H9 (cell line): ENCODE results near the gene ST8SIA6. TPM values are rescaled to one million over a fixed set of nuclear protein-coding genes. Genes with fewer than 3 reads are reported as not detected.

Source experiments
- DNase-seq: peaks from one replicate; pipeline ENCODE4 v3.0.0-alpha.2; 2017
- H2AFZ ChIP-seq: one replicate; pipeline ENCODE4 v1.6.1; 2013; ENCODE audit warnings: mild to moderate bottlenecking, low read length, control low read depth, moderate library complexity
- H2AK5ac ChIP-seq: 2 replicates; pipeline ENCODE4 v1.6.1; 2013; ENCODE audit warnings: low read length, control low read depth, mixed read lengths; ENCODE audit not compliant: insufficient read length
- H2BK120ac ChIP-seq: one replicate; pipeline ENCODE4 v1.6.1; 2013; ENCODE audit warnings: low read depth, mild to moderate bottlenecking, low read length, control low read depth, inconsistent platforms; ENCODE audit not compliant: poor library complexity, severe bottlenecking
- H2BK12ac ChIP-seq: 2 replicates; pipeline ENCODE4 v1.6.1; 2013; ENCODE audit warnings: low read length, control low read depth, mixed read lengths, low read depth; ENCODE audit not compliant: insufficient read length
- H2BK15ac ChIP-seq: 2 replicates; pipeline ENCODE4 v1.6.1; 2013; ENCODE audit warnings: low read depth, low read length, control low read depth
- H2BK20ac ChIP-seq: one replicate; pipeline ENCODE4 v1.6.1; 2013; ENCODE audit warnings: low read depth, mild to moderate bottlenecking, low read length, control low read depth, inconsistent platforms; ENCODE audit not compliant: poor library complexity, severe bottlenecking
- H2BK5ac ChIP-seq: 2 replicates; pipeline ENCODE4 v1.6.1; 2013; ENCODE audit warnings: low read length, control low read depth, mixed read lengths; ENCODE audit not compliant: insufficient read length
- H3K14ac ChIP-seq: 2 replicates; pipeline ENCODE4 v1.6.1; 2013; ENCODE audit warnings: low read length, control low read depth; ENCODE audit not compliant: insufficient read depth
- H3K18ac ChIP-seq: 2 replicates; pipeline ENCODE4 v1.6.1; 2013; ENCODE audit warnings: low read depth, mild to moderate bottlenecking, mixed read lengths, low read length, control low read depth; ENCODE audit not compliant: insufficient read length
- H3K23ac ChIP-seq: 2 replicates; pipeline ENCODE4 v1.6.1; 2013; ENCODE audit warnings: low read length, control low read depth, mixed read lengths, low read depth; ENCODE audit not compliant: insufficient read length
- H3K23me2 ChIP-seq: 2 replicates; pipeline ENCODE4 v1.6.1; 2013; ENCODE audit warnings: low read depth, mild to moderate bottlenecking, mixed read lengths, low read length, control low read depth; ENCODE audit not compliant: insufficient read length, poor library complexity, severe bottlenecking
- H3K27ac ChIP-seq: 2 replicates; pipeline ENCODE4 v1.5.1; 2013; ENCODE audit warnings: low read length, control low read depth, mixed read lengths, low read depth; ENCODE audit not compliant: insufficient read length
- H3K27me3 ChIP-seq: 2 replicates; pipeline ENCODE4 v1.6.1; 2013; ENCODE audit warnings: low read length, control low read depth, inconsistent platforms; ENCODE audit not compliant: insufficient read depth
- H3K4ac ChIP-seq: 2 replicates; pipeline ENCODE4 v1.6.1; 2013; ENCODE audit warnings: low read depth, mild to moderate bottlenecking, control low read depth, inconsistent platforms, low read length, moderate library complexity
- H3K4me1 ChIP-seq: 2 replicates; pipeline ENCODE4 v1.6.1; 2013; ENCODE audit warnings: low read length, control low read depth, inconsistent platforms; ENCODE audit not compliant: insufficient read depth
- H3K4me2 ChIP-seq: 2 replicates; pipeline ENCODE4 v1.6.1; 2013; ENCODE audit warnings: low read length, control low read depth, mixed read lengths; ENCODE audit not compliant: insufficient read length, insufficient read depth
- H3K56ac ChIP-seq: 2 replicates; pipeline ENCODE4 v1.6.1; 2013; ENCODE audit warnings: low read depth, mild to moderate bottlenecking, mixed read lengths, low read length, control low read depth; ENCODE audit not compliant: insufficient read length
- H3K79me1 ChIP-seq: 2 replicates; pipeline ENCODE4 v1.6.1; 2013; ENCODE audit warnings: low read depth, mild to moderate bottlenecking, moderate library complexity, low read length, control low read depth, inconsistent platforms; ENCODE audit not compliant: insufficient read depth, poor library complexity, severe bottlenecking
- H3K79me2 ChIP-seq: 2 replicates; pipeline ENCODE4 v1.6.1; 2013; ENCODE audit warnings: low read length, control low read depth, inconsistent platforms; ENCODE audit not compliant: insufficient read depth
- H3K9ac ChIP-seq: 2 replicates; pipeline ENCODE4 v1.6.1; 2013; ENCODE audit warnings: low read length, control low read depth, mixed read lengths; ENCODE audit not compliant: insufficient read length; ENCODE audit errors: extremely low read depth
- H3K9me3 ChIP-seq: one replicate; pipeline ENCODE4 v1.6.1; 2013; ENCODE audit warnings: low read depth, low read length, inconsistent platforms; ENCODE audit not compliant: control insufficient read depth
- H3T11ph ChIP-seq: one replicate; pipeline ENCODE4 v1.6.1; 2013; ENCODE audit warnings: mild to moderate bottlenecking, low read length, control low read depth, inconsistent platforms
- H4K20me1 ChIP-seq: one replicate; pipeline ENCODE4 v1.6.1; 2013; ENCODE audit not compliant: control insufficient read depth, insufficient read length, insufficient read depth
- H4K5ac ChIP-seq: 2 replicates; pipeline ENCODE4 v1.6.1; 2013; ENCODE audit warnings: low read depth, mild to moderate bottlenecking, mixed read lengths, low read length, control low read depth; ENCODE audit not compliant: insufficient read length
- H4K8ac ChIP-seq: replicated peaks from 2 replicates; pipeline ENCODE4 v1.6.1; 2013; ENCODE audit warnings: low read length, control low read depth, mixed read lengths, low read depth; ENCODE audit not compliant: insufficient read length
- H4K91ac ChIP-seq: 2 replicates; pipeline ENCODE4 v1.6.1; 2013; ENCODE audit warnings: low read depth, mild to moderate bottlenecking, moderate library complexity, mixed read lengths, low read length, control low read depth; ENCODE audit not compliant: insufficient read length
- H3K27ac Mint-ChIP-seq, 3 experiments: 2 replicates in 2 of 3; 3 replicates in 1 of 3; pipeline ENCODE4 v1.8.0; 2020 to 2021; ENCODE audit warnings: mixed read lengths in 3 of 3, mild to moderate bottlenecking in 1 of 3, moderate library complexity in 1 of 3
- H3K27me3 Mint-ChIP-seq: 2 replicates; pipeline ENCODE4 v1.8.0; 2021; ENCODE audit warnings: low read depth, mild to moderate bottlenecking, moderate library complexity, mixed read lengths
- H3K36me3 Mint-ChIP-seq, 3 experiments: 2 replicates in 2 of 3; 3 replicates in 1 of 3; pipeline ENCODE4 v1.8.0; 2020 to 2021; ENCODE audit warnings: low read depth in 3 of 3, mixed read lengths in 3 of 3; ENCODE audit not compliant: insufficient read depth in 1 of 3
- H3K4me1 Mint-ChIP-seq, 2 experiments: 2 replicates each; pipeline ENCODE4 v1.8.0; 2020; ENCODE audit warnings: mixed read lengths in 2 of 2
- H3K4me3 Mint-ChIP-seq, 2 experiments: 2 replicates in 1 of 2; 3 replicates in 1 of 2; pipeline ENCODE4 v1.8.0; 2020 to 2021; ENCODE audit warnings: mild to moderate bottlenecking in 2 of 2, mixed read lengths in 2 of 2, moderate library complexity in 1 of 2
- H3K9me3 Mint-ChIP-seq, 2 experiments: 2 replicates in 1 of 2; 3 replicates in 1 of 2; pipeline ENCODE4 v1.8.0; 2020; ENCODE audit warnings: mild to moderate bottlenecking in 2 of 2, mixed read lengths in 2 of 2, moderate library complexity in 1 of 2
- WGBS: extraction: QIAGEN DNeasy Blood & Tissue Kit; methylation state at CpG from one replicate; pipeline ENCODE4 v1.1.7; 2013; ENCODE audit warnings: missing lambda C conversion rate, low lambda C conversion rate, mixed read lengths; ENCODE audit not compliant: insufficient read length; ENCODE audit errors: extremely low coverage; 5-methylcytosine and 5-hydroxymethylcytosine counted together
- total RNA-seq: library from RNA; stranded (reverse); gene quantifications from 2 replicates; pipeline ENCODE4 v1.2.1, GENCODE V29; 2021
- TF ChIP-seq, protein P1 (sequence below): fragments of 200-600 bp; sonication (generic); conservative IDR thresholded peaks from 3 replicates; pipeline ENCODE4 v1.8.0; 2021; ENCODE audit warnings: antibody characterized with exemption, mild to moderate bottlenecking

Gene ST8SIA6
- total RNA-seq, 1 experiment from 2014 or later, result 0.37 TPM

DNA sequence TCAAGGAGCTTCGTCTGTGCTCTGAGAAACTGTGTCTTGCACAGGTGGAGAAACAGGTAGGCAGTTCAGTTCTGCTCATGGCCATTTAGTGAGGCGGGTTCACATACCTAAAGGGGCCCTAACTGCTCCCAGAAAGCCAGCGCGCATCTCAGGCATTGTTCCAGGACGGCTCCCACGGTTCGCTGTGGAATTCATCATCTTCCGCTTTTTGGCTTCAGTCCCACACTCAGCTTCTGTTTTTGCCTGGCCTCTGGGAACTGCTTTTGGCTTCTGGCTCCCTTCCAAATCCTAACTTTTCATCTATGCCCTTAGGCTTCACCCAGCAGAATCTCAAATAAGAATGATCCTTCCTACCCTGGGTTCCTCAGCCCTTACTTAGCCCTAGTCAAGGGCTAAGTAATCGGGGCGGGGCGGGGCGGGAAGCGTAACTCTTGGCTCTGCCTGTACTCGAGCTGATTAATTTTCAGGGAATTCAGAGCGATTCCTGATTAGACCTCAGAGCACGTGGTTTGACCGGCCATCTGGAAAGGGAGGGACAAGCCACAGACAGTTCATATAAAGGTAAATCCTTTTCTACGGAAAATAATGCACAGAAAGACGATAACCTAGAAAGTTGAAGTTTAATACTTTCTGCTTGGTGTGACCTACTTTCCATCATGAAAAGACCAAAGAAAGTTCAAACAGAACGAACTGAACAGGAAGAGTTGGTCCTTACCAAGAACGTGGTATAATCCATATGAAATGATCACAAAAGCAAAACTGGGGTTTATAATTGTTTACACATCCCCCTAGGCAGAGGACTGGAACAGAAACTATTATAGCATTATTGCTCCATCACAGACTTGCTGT, 105.7 kb downstream of the ST8SIA6 start:
- H3K56ac ChIP-seq, result no peak overlapping the region
- H4K5ac ChIP-seq, result no peak overlapping the region
- TF ChIP-seq, protein P1, sequence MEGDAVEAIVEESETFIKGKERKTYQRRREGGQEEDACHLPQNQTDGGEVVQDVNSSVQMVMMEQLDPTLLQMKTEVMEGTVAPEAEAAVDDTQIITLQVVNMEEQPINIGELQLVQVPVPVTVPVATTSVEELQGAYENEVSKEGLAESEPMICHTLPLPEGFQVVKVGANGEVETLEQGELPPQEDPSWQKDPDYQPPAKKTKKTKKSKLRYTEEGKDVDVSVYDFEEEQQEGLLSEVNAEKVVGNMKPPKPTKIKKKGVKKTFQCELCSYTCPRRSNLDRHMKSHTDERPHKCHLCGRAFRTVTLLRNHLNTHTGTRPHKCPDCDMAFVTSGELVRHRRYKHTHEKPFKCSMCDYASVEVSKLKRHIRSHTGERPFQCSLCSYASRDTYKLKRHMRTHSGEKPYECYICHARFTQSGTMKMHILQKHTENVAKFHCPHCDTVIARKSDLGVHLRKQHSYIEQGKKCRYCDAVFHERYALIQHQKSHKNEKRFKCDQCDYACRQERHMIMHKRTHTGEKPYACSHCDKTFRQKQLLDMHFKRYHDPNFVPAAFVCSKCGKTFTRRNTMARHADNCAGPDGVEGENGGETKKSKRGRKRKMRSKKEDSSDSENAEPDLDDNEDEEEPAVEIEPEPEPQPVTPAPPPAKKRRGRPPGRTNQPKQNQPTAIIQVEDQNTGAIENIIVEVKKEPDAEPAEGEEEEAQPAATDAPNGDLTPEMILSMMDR, result no peak
- no CpG with 5 or more reads among the region's 21 CpGs for WGBS
- no peak overlapping the region for H3T11ph ChIP-seq
- H2BK120ac ChIP-seq, result no peak overlapping the region
- no peak overlapping the region for H2BK12ac ChIP-seq
- no peak overlapping the region for H2BK20ac ChIP-seq
- H2BK5ac ChIP-seq, result no peak overlapping the region
- no peak overlapping the region for H4K8ac ChIP-seq
- H2BK15ac ChIP-seq, result no peak overlapping the region
- no peaks in the 10 kb centered on the region; a peak in 1 of 5 replicates for H3K9me3 Mint-ChIP-seq
- H4K91ac ChIP-seq, result no peak overlapping the region
- H3K4me2 ChIP-seq, result no peak overlapping the region
- H3K4ac ChIP-seq, result no peak overlapping the region
- no peak overlapping the region for H3K27ac Mint-ChIP-seq
- peaks cover 4% of the 10 kb centered on the region in 2 experiments; a peak in 1 of 4 replicates for H3K4me1 Mint-ChIP-seq
- H3K14ac ChIP-seq, result no peak overlapping the region
- H3K79me1 ChIP-seq, result no peaks in the 10 kb centered on the region
- H3K18ac ChIP-seq, result no peak overlapping the region
- H2AFZ ChIP-seq, result no peak overlapping the region
- no peak overlapping the region for H3K27ac ChIP-seq
- H3K4me3 Mint-ChIP-seq, result no peak overlapping the region
- no peaks in the 10 kb centered on the region for H4K20me1 ChIP-seq
- H3K23me2 ChIP-seq, result no peaks in the 10 kb centered on the region
- H3K4me1 ChIP-seq, result no peaks in the 10 kb centered on the region
- DNase-seq, result no peak
- H3K27me3 Mint-ChIP-seq, result no peaks in the 10 kb centered on the region; the same call in 1 of the 2 replicates
- H3K79me2 ChIP-seq, result no peaks in the 10 kb centered on the region
- no peak overlapping the region for H2AK5ac ChIP-seq
- no peaks in the 10 kb centered on the region for H3K36me3 Mint-ChIP-seq
- no peak overlapping the region for H3K23ac ChIP-seq
- H3K9me3 ChIP-seq, result no peaks in the 10 kb centered on the region
- H3K27me3 ChIP-seq, result no peaks in the 10 kb centered on the region
- no peak overlapping the region for H3K9ac ChIP-seq
